Calu3 (cell line): ENCODE data around the gene HSCB. TPM values are rescaled to one million over a fixed set of nuclear protein-coding genes. Genes with fewer than 3 reads are reported as not detected.
"Not testable (repeated sequence)": the region's sequence is repeated elsewhere in the genome, so short reads cannot be mapped to it uniquely, and the experiment has no call there.

Experiments
- BruUV-seq: library from RNA; stranded (reverse); fragments of 400-500 nt; replicated peaks from 2 replicates; lab custom pipeline; 2021; lab: Mats Ljungman, UMichigan
- CTCF ChIA-PET: fragments of 300-600 bp; sonication (Branson Sonifier 250); formaldehyde crosslinking; loops from one replicate; lab custom pipeline; 2022; ENCODE audit warnings: antibody characterized with exemption; lab: Charles Lee
- DNase-seq: peaks from one replicate; pipeline ENCODE4 v3.0.0; 2022
- H3K27ac Mint-ChIP-seq: one replicate; pipeline ENCODE4 v1.8.0; 2022; ENCODE audit warnings: mixed read lengths; ENCODE audit not compliant: unreplicated experiment
- H3K27me3 Mint-ChIP-seq: one replicate; pipeline ENCODE4 v1.8.0; 2022; ENCODE audit warnings: mixed read lengths; ENCODE audit not compliant: unreplicated experiment
- H3K36me3 Mint-ChIP-seq: one replicate; pipeline ENCODE4 v1.8.0; 2022; ENCODE audit warnings: mild to moderate bottlenecking, moderate library complexity, mixed read lengths; ENCODE audit not compliant: insufficient read depth, unreplicated experiment
- H3K4me1 Mint-ChIP-seq: one replicate; pipeline ENCODE4 v1.8.0; 2022; ENCODE audit warnings: mild to moderate bottlenecking, low read depth, mixed read lengths; ENCODE audit not compliant: unreplicated experiment
- H3K4me3 Mint-ChIP-seq: one replicate; pipeline ENCODE4 v1.8.0; 2022; ENCODE audit warnings: mild to moderate bottlenecking, low read depth, moderate library complexity, mixed read lengths; ENCODE audit not compliant: unreplicated experiment
- H3K9me3 Mint-ChIP-seq: one replicate; pipeline ENCODE4 v1.8.0; 2022; ENCODE audit warnings: low read depth, mixed read lengths; ENCODE audit not compliant: unreplicated experiment
- CTCF ChIP-seq: fragments of 200-600 bp; IDR thresholded peaks from one replicate; pipeline ENCODE4 v1.8.0; 2022; ENCODE audit warnings: antibody characterized with exemption; ENCODE audit not compliant: unreplicated experiment
- intact Hi-C: fragments of 100-400 bp; cut with micrococcal nuclease; formaldehyde crosslinking; loops from one replicate; pipeline ENCODE4 v1.10.0; 2022; ENCODE audit not compliant: unreplicated experiment
- total RNA-seq: library from RNA; stranded (reverse); gene quantifications from 2 replicates; pipeline ENCODE4 v1.2.3, GENCODE V29; 2022

HSCB gene
- total RNA-seq, 1 experiment from 2014 or later: 16.5 TPM

- intact Hi-C loops: loop anchor here (5.0 kb wide), 1 partner anchor 86 kb away; no protein-coding TSS in a partner anchor
- peak overlapping the region; percentile 90 for H3K4me3 Mint-ChIP-seq
- peaks cover 29% of the 10 kb centered on the region for H3K4me1 Mint-ChIP-seq
- H3K36me3 Mint-ChIP-seq: peaks cover 37% of the 10 kb centered on the region
- TSS peak; percentile 81 for BruUV-seq
- H3K27me3 Mint-ChIP-seq: no peaks in the 10 kb centered on the region
- no peak for DNase-seq
- CTCF ChIA-PET: interaction anchor here (1.2 kb wide), 1 partner anchor 18 kb away, joined by 7 read pairs; no protein-coding TSS in a partner anchor
- no peaks in the 10 kb centered on the region for H3K9me3 Mint-ChIP-seq
- H3K27ac Mint-ChIP-seq: peak overlapping the region; percentile 87
- TF ChIP-seq CTCF: no peak
These were observed 547 bp upstream of the HSCB start for GRCh38 chr22:28741200-28741784.

GRCh38 chr22:28742562-28742962 lies 723 bp downstream of the HSCB start:
- TF ChIP-seq CTCF: no peak
- no TSS peak for BruUV-seq
- DNase-seq: no peak
- H3K36me3 Mint-ChIP-seq: peaks cover 43% of the 10 kb centered on the region
- H3K27ac Mint-ChIP-seq: peak overlapping the region; percentile 87
- peak overlapping the region; percentile 90 for H3K4me3 Mint-ChIP-seq
- H3K9me3 Mint-ChIP-seq: no peaks in the 10 kb centered on the region
- intact Hi-C loops: loop anchor here (5.0 kb wide), 1 partner anchor 85 kb away; no protein-coding TSS in a partner anchor
- no peaks in the 10 kb centered on the region for H3K27me3 Mint-ChIP-seq
- peaks cover 29% of the 10 kb centered on the region for H3K4me1 Mint-ChIP-seq
- CTCF ChIA-PET: no interaction called here

GRCh38 chr22:28743852-28744251 lies 2.0 kb downstream of the HSCB start:
- no peak for TF ChIP-seq CTCF
- no peaks in the 10 kb centered on the region for H3K9me3 Mint-ChIP-seq
- CTCF ChIA-PET: no interaction called here
- peak overlapping the region; percentile 90 for H3K4me3 Mint-ChIP-seq
- peaks cover 43% of the 10 kb centered on the region for H3K36me3 Mint-ChIP-seq
- H3K27me3 Mint-ChIP-seq: no peaks in the 10 kb centered on the region
- intact Hi-C loops: loop anchor here (5.0 kb wide), 1 partner anchor 83 kb away; no protein-coding TSS in a partner anchor
- peak overlapping the region; percentile 66 for H3K27ac Mint-ChIP-seq
- peaks cover 23% of the 10 kb centered on the region for H3K4me1 Mint-ChIP-seq
- BruUV-seq: no TSS peak
- DNase-seq: no peak

- no peak overlapping the region for H3K4me3 Mint-ChIP-seq
- H3K36me3 Mint-ChIP-seq: peaks cover 21% of the 10 kb centered on the region
- CTCF ChIA-PET: interaction anchor here (0.7 kb wide), 1 partner anchor 40 kb away, joined by 4 read pairs; no protein-coding TSS in a partner anchor
- DNase-seq: no peak
- no peaks in the 10 kb centered on the region for H3K27me3 Mint-ChIP-seq
- BruUV-seq: no TSS peak
- H3K27ac Mint-ChIP-seq: no peak overlapping the region
- intact Hi-C loops: no loop called here
- no peaks in the 10 kb centered on the region for H3K4me1 Mint-ChIP-seq
- H3K9me3 Mint-ChIP-seq: no peaks in the 10 kb centered on the region
- TF ChIP-seq CTCF: no peak
These were observed 8.6 kb downstream of the HSCB start for GRCh38 chr22:28750471-28750881.

- H3K4me3 Mint-ChIP-seq, H3K27me3 Mint-ChIP-seq, BruUV-seq, H3K27ac Mint-ChIP-seq, intact Hi-C loops, DNase-seq, H3K36me3 Mint-ChIP-seq, H3K9me3 Mint-ChIP-seq, H3K4me1 Mint-ChIP-seq: not testable (repeated sequence)
- CTCF ChIA-PET: interaction anchor here (0.6 kb wide), 1 partner anchor 25 kb away, joined by 4 read pairs; no protein-coding TSS in a partner anchor
These were observed 12.7 kb downstream of the HSCB start for GRCh38 chr22:28754512-28754911.
